Mammary microvascular endothelial cell (primary cell): ENCODE data around the gene TSPAN13. TPM values are rescaled to one million over a fixed set of nuclear protein-coding genes. Genes with fewer than 3 reads are reported as not detected.

Experiments
- total RNA-seq: library from RNA; depleted of rRNA; stranded (reverse); fragments of >200 nt; gene quantifications from 2 replicates; pipeline ENCODE4 v1.2.3, GENCODE V29; 2015

TSPAN13 gene
- 55.2 and 56.2 TPM in 2 replicates for total RNA-seq

DNA sequence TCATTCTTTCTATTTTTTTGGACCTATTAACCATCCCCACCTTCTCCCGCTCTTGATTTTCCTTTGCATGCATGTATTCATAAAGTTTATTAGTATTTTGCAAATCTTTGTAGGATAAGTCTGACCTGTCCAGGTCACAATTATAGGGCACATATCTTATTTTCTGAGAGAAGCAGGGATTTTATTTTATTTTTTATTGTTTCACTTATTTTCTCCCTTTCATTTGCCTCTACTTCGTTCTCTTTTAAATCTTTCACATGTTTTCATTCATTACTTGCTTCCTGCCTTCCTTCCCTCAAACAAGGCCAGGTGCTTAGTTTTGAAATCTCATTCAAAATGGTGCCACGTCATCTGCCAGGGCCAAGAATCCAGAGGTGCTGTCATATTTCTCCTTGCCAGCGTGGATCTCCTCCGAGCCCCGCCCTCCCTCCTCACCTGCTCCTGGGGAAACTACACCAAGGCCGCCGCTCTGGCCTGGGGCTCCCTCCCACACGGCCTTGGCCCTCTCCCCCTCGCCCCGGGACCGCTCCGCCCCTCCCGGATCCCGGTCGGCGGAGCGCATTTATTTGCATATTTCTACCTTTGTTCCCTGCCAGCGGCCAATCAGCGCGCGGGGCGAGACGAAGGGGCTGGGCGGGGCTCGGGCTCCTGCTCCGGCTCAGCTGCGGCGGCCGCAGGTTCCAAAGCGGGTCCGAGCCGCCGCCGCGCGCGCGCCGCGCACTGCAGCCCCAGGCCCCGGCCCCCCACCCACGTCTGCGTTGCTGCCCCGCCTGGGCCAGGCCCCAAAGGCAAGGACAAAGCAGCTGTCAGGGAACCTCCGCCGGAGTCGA lies at the start of gene TSPAN13:
TSS of gene TSPAN13 (plus strand) at position 654 of the 830 bp plus-strand sequence. CDS start 213 bp downstream, outside the sequence.

GRCh38 chr7:16804674-16805439 lies 51.3 kb downstream of the TSPAN13 start, which contains the start of gene AGR2:
Gene AGR2, minus strand, starts transcription at chr7:16804999. Its CDS starts 3,203 bp downstream, at chr7:16801796.

Other genes with a start within 250 kb of the TSPAN13 start
- gene LRRC72, start 226.9 kb upstream of the TSPAN13 start, total RNA-seq = not detected in 2 replicates
- gene ANKMY2, start 108.0 kb upstream of the TSPAN13 start, total RNA-seq = 9.1 and 10.9 TPM in 2 replicates
- gene BZW2, start 107.6 kb upstream of the TSPAN13 start, total RNA-seq = 128 and 130 TPM in 2 replicates
- gene AGR2, start 51.2 kb downstream of the TSPAN13 start, total RNA-seq = not detected in 2 replicates
- gene AGR3, start 128.2 kb downstream of the TSPAN13 start, total RNA-seq = not detected in 2 replicates